Activated naive CD8-positive, alpha-beta T cell (primary cell): ENCODE data around the gene DCANP1.
A peak's percentile ranks its signal among the peaks of the same experiment; 100 is the strongest.

Experiments
- H3K27ac Mint-ChIP-seq: one replicate; pipeline ENCODE4 v1.8.0; 2021; ENCODE audit warnings: mixed read lengths
- H3K27me3 Mint-ChIP-seq: one replicate; pipeline ENCODE4 v1.8.0; 2021; ENCODE audit warnings: mixed read lengths
- H3K36me3 Mint-ChIP-seq: one replicate; pipeline ENCODE4 v1.8.0; 2021; ENCODE audit warnings: mixed read lengths
- H3K4me1 Mint-ChIP-seq: one replicate; pipeline ENCODE4 v1.8.0; 2021; ENCODE audit warnings: low read depth, mixed read lengths
- H3K4me3 Mint-ChIP-seq: one replicate; pipeline ENCODE4 v1.8.0; 2021; ENCODE audit warnings: mild to moderate bottlenecking, mixed read lengths
- H3K9me3 Mint-ChIP-seq: one replicate; pipeline ENCODE4 v1.8.0; 2021; ENCODE audit warnings: low read depth, mixed read lengths

Gene DCANP1

GRCh38 chr5:135399794-135400542, 47.2 kb downstream of the DCANP1 start:
- H3K36me3 Mint-ChIP-seq: peaks cover 4% of the 10 kb centered on the region
- H3K9me3 Mint-ChIP-seq: peaks cover under 1% of the 10 kb centered on the region
- H3K4me1 Mint-ChIP-seq: peaks cover 41% of the 10 kb centered on the region
- H3K27ac Mint-ChIP-seq: peak overlapping the region; percentile 94
- H3K4me3 Mint-ChIP-seq: peak overlapping the region; percentile 92
- peaks cover under 1% of the 10 kb centered on the region for H3K27me3 Mint-ChIP-seq

- H3K36me3 Mint-ChIP-seq: peaks cover 6% of the 10 kb centered on the region
- no peaks in the 10 kb centered on the region for H3K9me3 Mint-ChIP-seq
- no peaks in the 10 kb centered on the region for H3K27me3 Mint-ChIP-seq
These were observed 48.0 kb downstream of the DCANP1 start, which contains the start of gene MACROH2A1 for GRCh38 chr5:135398855-135399793. Gene MACROH2A1 (minus strand): TSS chr5:135399231. CDS start chr5:135389093, 10,138 bp downstream.

GRCh38 chr5:135398160-135398854, 48.8 kb downstream of the DCANP1 start:
- H3K4me3 Mint-ChIP-seq: peak overlapping the region; percentile 91
- H3K4me1 Mint-ChIP-seq: peaks cover 55% of the 10 kb centered on the region
- H3K9me3 Mint-ChIP-seq: no peaks in the 10 kb centered on the region
- no peaks in the 10 kb centered on the region for H3K27me3 Mint-ChIP-seq
- H3K27ac Mint-ChIP-seq: peak overlapping the region; percentile 90
- peaks cover 6% of the 10 kb centered on the region for H3K36me3 Mint-ChIP-seq

More at GRCh38 chr5:135398855-135399793, 48.0 kb downstream of the DCANP1 start, which contains the start of gene MACROH2A1:
- Mint-ChIP-seq H3K4me1 (peaks cover 50% of the 10 kb centered on the region), H3K4me3 (peak within 1 kb of the TSS; percentile 92), H3K27ac (peak within 1 kb of the TSS; percentile 94)

GRCh38 chr5:135397084-135397483, 50.1 kb downstream of the DCANP1 start:
- Mint-ChIP-seq H3K27ac (no peak overlapping the region), H3K4me1 (peaks cover 67% of the 10 kb centered on the region), H3K27me3 (no peaks in the 10 kb centered on the region), H3K9me3 (no peaks in the 10 kb centered on the region), H3K4me3 (peak overlapping the region; percentile 91), H3K36me3 (peaks cover 14% of the 10 kb centered on the region)

GRCh38 chr5:135396459-135397055, 50.6 kb downstream of the DCANP1 start:
- Mint-ChIP-seq H3K9me3 (no peaks in the 10 kb centered on the region), H3K4me3 (peak overlapping the region; percentile 91), H3K4me1 (peaks cover 72% of the 10 kb centered on the region), H3K36me3 (peaks cover 15% of the 10 kb centered on the region), H3K27ac (no peak overlapping the region), H3K27me3 (no peaks in the 10 kb centered on the region)

- Mint-ChIP-seq H3K4me1 (peaks cover 75% of the 10 kb centered on the region), H3K4me3 (peak overlapping the region; percentile 11), H3K27ac (no peak overlapping the region), H3K9me3 (no peaks in the 10 kb centered on the region), H3K36me3 (peaks cover 15% of the 10 kb centered on the region), H3K27me3 (no peaks in the 10 kb centered on the region)
These were observed 51.3 kb downstream of the DCANP1 start for GRCh38 chr5:135395866-135396265.

- Mint-ChIP-seq H3K27me3 (no peaks in the 10 kb centered on the region), H3K27ac (no peak overlapping the region), H3K36me3 (peaks cover 15% of the 10 kb centered on the region), H3K4me1 (peaks cover 77% of the 10 kb centered on the region), H3K9me3 (no peaks in the 10 kb centered on the region), H3K4me3 (peak overlapping the region; percentile 0)
These were observed 51.7 kb downstream of the DCANP1 start for GRCh38 chr5:135395451-135395850.
